Endothelial cell of umbilical vein (primary cell): Measurements from ENCODE around the gene LONRF2. TPM values are rescaled to one million over a fixed set of nuclear protein-coding genes. Genes with fewer than 3 reads are reported as not detected.

ENCODE experiments used
- BruUV-seq: library from RNA; stranded (reverse); fragments of 400-500 nt; replicated peaks from 2 replicates; lab custom pipeline; 2021; lab: Mats Ljungman, UMichigan
- CTCF ChIA-PET: fragments of 300-600, 350-600 bp; sonication (Branson Sonifier 250); formaldehyde crosslinking; loops from one replicate; lab custom pipeline; 2021; ENCODE audit warnings: antibody characterized with exemption, inconsistent platforms; lab: Charles Lee
- POLR2A ChIA-PET: fragments of 300-600, 350-600 bp; sonication (Branson Sonifier 250); formaldehyde crosslinking; loops from one replicate; lab custom pipeline; 2021; ENCODE audit warnings: antibody characterized with exemption, inconsistent platforms; lab: Charles Lee
- DNase-seq: peaks from one replicate; pipeline ENCODE4 v3.0.0-alpha.2; 2011; ENCODE audit warnings: low read depth, low spot score
- FAIRE-seq: peaks from 2 replicates; lab custom pipeline; 2011; peaks lifted over from hg19 to GRCh38; lab: Jason Lieb, UNC
- H2AFZ ChIP-seq: 2 replicates; pipeline ENCODE4 v1.6.0; 2012; ENCODE audit warnings: low read depth, low read length, control low read depth, inconsistent platforms
- H3K27ac ChIP-seq: 2 replicates; pipeline ENCODE4 v1.5.1; 2011; ENCODE audit warnings: low read depth, mild to moderate bottlenecking, control low read depth, low read length, moderate library complexity; ENCODE audit not compliant: insufficient read depth
- H3K27me3 ChIP-seq, 2 experiments: 2 replicates each; pipeline versions ENCODE4 v1.6.0 to v1.6.1; 2011; ENCODE audit warnings: low read length in 2 of 2, mixed read lengths in 1 of 2; ENCODE audit not compliant: control insufficient read depth in 2 of 2, insufficient read depth in 2 of 2
- H3K36me3 ChIP-seq, 2 experiments: 2 replicates in 1 of 2; 3 replicates in 1 of 2; pipeline ENCODE4 v1.5.1; 2011; ENCODE audit warnings: low read length in 2 of 2, mild to moderate bottlenecking in 1 of 2, moderate library complexity in 1 of 2; ENCODE audit not compliant: control insufficient read depth in 2 of 2, insufficient read depth in 2 of 2; ENCODE audit errors: extremely low read depth in 1 of 2
- H3K4me1 ChIP-seq: 3 replicates; pipeline ENCODE4 v1.5.1; 2011; ENCODE audit warnings: mild to moderate bottlenecking, low read length; ENCODE audit not compliant: control insufficient read depth, insufficient read depth; ENCODE audit errors: extremely low read depth
- H3K4me2 ChIP-seq: 2 replicates; pipeline ENCODE4 v1.6.1; 2011; ENCODE audit warnings: low read length, control low read depth, mixed read lengths; ENCODE audit not compliant: insufficient read depth
- H3K4me3 ChIP-seq, 3 experiments: fragments of 200-600 bp in 1 of 3; sonication (generic), shearing (Covaris generic) in 1 of 3; replicated peaks in 1 of 3; 2 replicates each; pipeline ENCODE4 v1.5.1; 2011 to 2016; ENCODE audit warnings: control low read depth in 3 of 3, low read length in 3 of 3, mild to moderate bottlenecking in 2 of 3, inconsistent platforms in 1 of 3, low read depth in 1 of 3, moderate library complexity in 1 of 3; ENCODE audit not compliant: insufficient read depth in 1 of 3
- H3K79me2 ChIP-seq: 2 replicates; pipeline ENCODE4 v1.6.0; 2012; ENCODE audit warnings: low read length, inconsistent platforms; ENCODE audit not compliant: control insufficient read depth, insufficient read depth
- H3K9ac ChIP-seq: replicated peaks from 2 replicates; pipeline ENCODE3; 2011; ENCODE audit warnings: low read length, control low read depth; ENCODE audit not compliant: insufficient read depth; ENCODE audit errors: extremely low read depth
- H3K9me1 ChIP-seq: replicated peaks from 3 replicates; pipeline ENCODE4 v1.6.0; 2011; ENCODE audit warnings: mild to moderate bottlenecking, low read length; ENCODE audit not compliant: control insufficient read depth, insufficient read depth; ENCODE audit errors: extremely low read depth
- H3K9me3 ChIP-seq: replicated peaks from 2 replicates; pipeline ENCODE4 v1.5.1; 2012; ENCODE audit warnings: low read length, inconsistent platforms; ENCODE audit not compliant: control insufficient read depth, insufficient read depth
- H4K20me1 ChIP-seq: replicated peaks from 2 replicates; pipeline ENCODE3; 2011; ENCODE audit warnings: mild to moderate bottlenecking, low read length; ENCODE audit not compliant: control insufficient read depth, insufficient read depth; ENCODE audit errors: extremely low read depth
- EZH2 ChIP-seq: IDR thresholded peaks from 2 replicates; pipeline ENCODE4 v1.6.1; 2012; ENCODE audit warnings: borderline replicate concordance, low read depth, mild to moderate bottlenecking, moderate library complexity, low read length, inconsistent platforms; ENCODE audit not compliant: severe bottlenecking
- FOS ChIP-seq: IDR thresholded peaks from 2 replicates; pipeline ENCODE4 v1.6.1; 2011; ENCODE audit warnings: mild to moderate bottlenecking, low read length, moderate library complexity, borderline replicate concordance; ENCODE audit not compliant: insufficient read depth
- GATA2 ChIP-seq: IDR thresholded peaks from 2 replicates; pipeline ENCODE4 v1.7.0; 2011; ENCODE audit warnings: low read depth, mild to moderate bottlenecking, moderate library complexity, mixed read lengths, low read length; ENCODE audit not compliant: insufficient read length, insufficient read depth
- JUN ChIP-seq: IDR thresholded peaks from 2 replicates; pipeline ENCODE4 v1.6.1; 2011; ENCODE audit warnings: borderline replicate concordance, low read depth; ENCODE audit not compliant: insufficient read length, insufficient read depth
- MAX ChIP-seq: IDR thresholded peaks from 2 replicates; pipeline ENCODE4 v1.6.1; 2011; ENCODE audit not compliant: insufficient read depth, insufficient read length
- MYC ChIP-seq: IDR thresholded peaks from one replicate; pipeline ENCODE4 v1.6.1; 2011; ENCODE audit warnings: mild to moderate bottlenecking, low read depth, low read length
- POLR2A ChIP-seq: IDR thresholded peaks from 2 replicates; pipeline ENCODE4 v1.6.1; 2012; ENCODE audit warnings: low read depth, mild to moderate bottlenecking, control low read depth, low read length
- POLR2AphosphoS5 ChIP-seq: IDR thresholded peaks from 2 replicates; pipeline ENCODE4 v1.6.1; 2012; ENCODE audit warnings: low read depth, mild to moderate bottlenecking, control low read depth, low read length, moderate library complexity; ENCODE audit not compliant: insufficient read depth
- dilution Hi-C: fragments of 300-500 bp; cut with MboI; formaldehyde crosslinking; loops from one replicate; pipeline ENCODE4 v1.15.0; 2019; ENCODE audit warnings: low sequenced_read_pairs; ENCODE audit not compliant: extremely low pct_ligation_motif_present
- intact Hi-C: fragments of 100-400 bp; cut with micrococcal nuclease; formaldehyde crosslinking; loops from one replicate; pipeline ENCODE4 v1.10.0; 2022
- polyA plus RNA-seq, 4 experiments: library from polyadenylated mRNA; depleted of rRNA in 3 of 4; stranded (reverse) in 3 of 4; unstranded in 1 of 4; fragments of >200 nt; gene quantifications; 2 replicates each; pipeline versions ENCODE4 v1.2.1 to v1.2.3, GENCODE V29; 2011 to 2012; ENCODE audit warnings: missing spikeins in 1 of 4
- total RNA-seq: library from RNA; stranded (reverse); gene quantifications from 2 replicates; pipeline ENCODE4 v1.2.3, GENCODE V29; 2021

LONRF2 gene
- total and polyA plus RNA-seq, 2 donors (not counting 3 experiments of a cell fraction or from before 2014, with no cell fraction given) = 0.03 TPM; not detected in 1

- no TSS peak for BruUV-seq
- ChIA-PET POLR2A (no interaction called here), CTCF (interaction anchor here (1.6 to 7.0 kb wide), 3 partner anchors 11 to 106 kb away, joined by 5 to 52 read pairs (median 7); no protein-coding TSS in a partner anchor)
- dilution Hi-C loops = no loop called here
- DNase-seq (no peak), FAIRE-seq (no peak)
- Histone ChIP-seq H3K9ac (no peak overlapping the region), H3K36me3 (no peaks in the 10 kb centered on the region), H3K79me2 (no peaks in the 10 kb centered on the region), H3K27ac (no peak overlapping the region), H3K4me3 (no peak overlapping the region), H3K9me3 (no peaks in the 10 kb centered on the region), H3K4me1 (no peaks in the 10 kb centered on the region), H3K27me3 (no peaks in the 10 kb centered on the region), H3K4me2 (no peak overlapping the region), H3K9me1 (no peaks in the 10 kb centered on the region), H4K20me1 (no peaks in the 10 kb centered on the region), H2AFZ (no peak overlapping the region)
- TF ChIP-seq JUN = no peak
- no peak for TF ChIP-seq MYC
- no peak for TF ChIP-seq EZH2
- no peak for TF ChIP-seq FOS
- no peak for TF ChIP-seq POLR2AphosphoS5
- TF ChIP-seq GATA2 = no peak
- TF ChIP-seq MAX = no peak
- TF ChIP-seq POLR2A = no peak
- intact Hi-C loops = no loop called here
Observed at GRCh38 chr2:100275200-100275589, 47.1 kb downstream of the LONRF2 start.
